ENCODE data around the gene TSPAN11. TPM values are rescaled to one million over a fixed set of nuclear protein-coding genes. Genes with fewer than 3 reads are reported as not detected.

TSPAN11 gene
- total and polyA plus RNA-seq, 2 experiments from 2014 or later: 0.51 to 1.9 TPM

GRCh38 chr12:31018790-31019505 is 92.4 kb downstream of the TSPAN11 start:
- Histone ChIP-seq H3K9me3 (ENCODE audit: low read depth) (no peaks in the 10 kb centered on the region), H3K27me3 (replicated peaks; ENCODE audit: insufficient read depth) (peaks cover 12% of the 10 kb centered on the region), H4K20me1 (ENCODE audit: insufficient read depth) (no peaks in the 10 kb centered on the region), H3F3A (ENCODE audit: insufficient read depth) (no peaks in the 10 kb centered on the region), H2AFZ (no peak overlapping the region), H3K9me2 (ENCODE audit: insufficient read depth) (no peaks in the 10 kb centered on the region), H3K27ac (no peak overlapping the region), H3K36me3 (ENCODE audit: low read depth) (no peaks in the 10 kb centered on the region), H3K4me1 (ENCODE audit: insufficient read depth) (no peaks in the 10 kb centered on the region), H3K9ac (no peak overlapping the region), H3K4me3 (no peak overlapping the region), H3K79me2 (ENCODE audit: insufficient read depth) (no peaks in the 10 kb centered on the region), H3K4me2 (ENCODE audit: unreplicated experiment) (no peak overlapping the region)
- TF ChIP-seq EZH2phosphoT487 (IDR thresholded peaks at IDR 0.05; ENCODE audit: insufficient read depth, low read depth) (no peak), EZH2 (IDR thresholded peaks at IDR 0.05; ENCODE audit: insufficient read depth, poor library complexity, severe bottlenecking) (no peak)
- in situ Hi-C loops (cut with MboI): no loop called here
- DNase-seq: no peak
- 58% methylated on average over 6 of the region's 6 CpGs for WGBS, 2 experiments (ENCODE audit: low coverage in 1 of 2, low lambda C conversion rate in 2 of 2, missing lambda C conversion rate in 2 of 2)

- Histone ChIP-seq H3K4me3 (no peak overlapping the region), H3K27ac (no peak overlapping the region), H3K9ac (no peak overlapping the region), H2AFZ (no peak overlapping the region), H3K4me1 (ENCODE audit: insufficient read depth) (no peaks in the 10 kb centered on the region), H4K20me1 (ENCODE audit: insufficient read depth) (no peaks in the 10 kb centered on the region), H3K4me2 (ENCODE audit: unreplicated experiment) (no peak overlapping the region), H3K9me2 (ENCODE audit: insufficient read depth) (no peaks in the 10 kb centered on the region), H3K79me2 (ENCODE audit: insufficient read depth) (no peaks in the 10 kb centered on the region), H3K36me3 (ENCODE audit: low read depth) (no peaks in the 10 kb centered on the region), H3F3A (ENCODE audit: insufficient read depth) (no peaks in the 10 kb centered on the region), H3K27me3 (replicated peaks; ENCODE audit: insufficient read depth) (peaks cover 12% of the 10 kb centered on the region), H3K9me3 (ENCODE audit: low read depth) (no peaks in the 10 kb centered on the region)
- DNase-seq: no peak
- WGBS, 2 experiments (ENCODE audit: low coverage in 1 of 2, low lambda C conversion rate in 2 of 2, missing lambda C conversion rate in 2 of 2): 70 to 73% methylated on average over 6 of the region's 6 CpGs
- TF ChIP-seq EZH2 (IDR thresholded peaks at IDR 0.05; ENCODE audit: insufficient read depth, poor library complexity, severe bottlenecking) (no peak), EZH2phosphoT487 (IDR thresholded peaks at IDR 0.05; ENCODE audit: insufficient read depth, low read depth) (no peak)
- in situ Hi-C loops (cut with MboI): no loop called here
Measured at GRCh38 chr12:31019561-31019960, 93.0 kb downstream of the TSPAN11 start.

DNA sequence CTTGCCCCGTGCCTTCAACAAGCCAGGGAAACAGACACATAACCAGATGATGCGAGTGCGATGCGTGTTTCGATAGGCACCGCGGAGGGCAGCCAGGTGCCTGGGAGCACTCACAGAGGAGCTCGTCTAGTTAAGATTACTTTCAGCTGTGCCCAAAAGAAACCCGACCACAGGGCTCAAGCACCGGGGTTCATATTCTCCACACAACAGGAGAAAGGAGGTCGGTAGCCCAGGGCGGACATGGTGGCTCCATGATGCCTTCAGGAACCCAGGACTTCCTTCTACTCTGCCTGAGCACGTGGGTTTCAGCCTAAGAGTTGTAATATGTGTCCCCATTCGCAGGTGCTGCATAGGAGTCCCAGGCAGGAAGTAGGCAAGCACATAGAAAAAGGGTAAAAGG is 93.4 kb downstream of the TSPAN11 start:
- Histone ChIP-seq H3K9me3 (ENCODE audit: low read depth) (no peaks in the 10 kb centered on the region), H3K4me3 (no peak overlapping the region), H3K9me2 (ENCODE audit: insufficient read depth) (no peaks in the 10 kb centered on the region), H3K4me2 (ENCODE audit: unreplicated experiment) (no peak overlapping the region), H3K36me3 (ENCODE audit: low read depth) (no peaks in the 10 kb centered on the region), H3K27me3 (replicated peaks; ENCODE audit: insufficient read depth) (peaks cover 12% of the 10 kb centered on the region), H4K20me1 (ENCODE audit: insufficient read depth) (no peaks in the 10 kb centered on the region), H3K9ac (no peak overlapping the region), H2AFZ (no peak overlapping the region), H3K4me1 (ENCODE audit: insufficient read depth) (no peaks in the 10 kb centered on the region), H3F3A (ENCODE audit: insufficient read depth) (no peaks in the 10 kb centered on the region), H3K79me2 (ENCODE audit: insufficient read depth) (no peaks in the 10 kb centered on the region), H3K27ac (no peak overlapping the region)
- TF ChIP-seq EZH2 (IDR thresholded peaks at IDR 0.05; ENCODE audit: insufficient read depth, poor library complexity, severe bottlenecking) (no peak), EZH2phosphoT487 (IDR thresholded peaks at IDR 0.05; ENCODE audit: insufficient read depth, low read depth) (no peak)
- no peak for DNase-seq
- 67 to 70% methylated on average over 13 to 14 of the region's 14 CpGs for WGBS, 2 experiments (ENCODE audit: low coverage in 1 of 2, low lambda C conversion rate in 2 of 2, missing lambda C conversion rate in 2 of 2)
- in situ Hi-C loops (cut with MboI): no loop called here

- H3K9ac ChIP-seq: no peak overlapping the region
- no peaks in the 10 kb centered on the region for H3K79me2 ChIP-seq (ENCODE audit: insufficient read depth)
- no peaks in the 10 kb centered on the region for H3F3A ChIP-seq (ENCODE audit: insufficient read depth)
- no peaks in the 10 kb centered on the region for H4K20me1 ChIP-seq (ENCODE audit: insufficient read depth)
- H3K9me2 ChIP-seq (ENCODE audit: insufficient read depth): no peaks in the 10 kb centered on the region
- DNase-seq: no peak
- H3K4me1 ChIP-seq (ENCODE audit: insufficient read depth): no peaks in the 10 kb centered on the region
- no peak overlapping the region for H2AFZ ChIP-seq
- WGBS, 2 experiments (ENCODE audit: low coverage in 1 of 2, low lambda C conversion rate in 2 of 2, missing lambda C conversion rate in 2 of 2): 64 to 65% methylated on average over 11 of the region's 11 CpGs
- H3K4me2 ChIP-seq (ENCODE audit: unreplicated experiment): no peak overlapping the region
- H3K27ac ChIP-seq: no peak overlapping the region
- no peaks in the 10 kb centered on the region for H3K9me3 ChIP-seq (ENCODE audit: low read depth)
- no peaks in the 10 kb centered on the region for H3K36me3 ChIP-seq (ENCODE audit: low read depth)
- no peak for TF ChIP-seq EZH2phosphoT487 (IDR thresholded peaks at IDR 0.05; ENCODE audit: insufficient read depth, low read depth)
- no peak for TF ChIP-seq EZH2 (IDR thresholded peaks at IDR 0.05; ENCODE audit: insufficient read depth, poor library complexity, severe bottlenecking)
- H3K4me3 ChIP-seq: no peak overlapping the region
- in situ Hi-C loops (cut with MboI): no loop called here
- H3K27me3 ChIP-seq (replicated peaks; ENCODE audit: insufficient read depth): peaks cover 17% of the 10 kb centered on the region
Measured at GRCh38 chr12:31020385-31021166, 94.0 kb downstream of the TSPAN11 start.
